Activated CD8-positive, alpha-beta T cell treated with anti-CD3 and anti-CD28 coated beads for 36 hours (primary cell): Measurements from ENCODE around the gene TEKT3. TPM values are rescaled to one million over a fixed set of nuclear protein-coding genes. Genes with fewer than 3 reads are reported as not detected.

Experiments
- ATAC-seq: fragments of 200-7000 bp; cut with Tn5 transposase; one replicate; pipeline ENCODE4 v1.10.0; 2021; ENCODE audit warnings: mild to moderate bottlenecking, moderate library complexity
- CTCF ChIA-PET: fragments of 350-600 bp; sonication (Branson Sonifier 250); formaldehyde crosslinking; loops from one replicate; lab custom pipeline; 2021; ENCODE audit warnings: antibody characterized with exemption; lab: Charles Lee
- POLR2A ChIA-PET: fragments of 350-600 bp; sonication (Branson Sonifier 250); formaldehyde crosslinking; loops from one replicate; lab custom pipeline; 2021; ENCODE audit warnings: antibody characterized with exemption; lab: Charles Lee
- DNase-seq: peaks from one replicate; pipeline ENCODE4 v3.0.0-alpha.2; 2020
- H3K27ac Mint-ChIP-seq: one replicate; pipeline ENCODE4 v1.8.0; 2021; ENCODE audit warnings: mild to moderate bottlenecking, mixed read lengths
- H3K27me3 Mint-ChIP-seq: one replicate; pipeline ENCODE4 v1.8.0; 2021; ENCODE audit warnings: mixed read lengths
- H3K36me3 Mint-ChIP-seq: one replicate; pipeline ENCODE4 v1.8.0; 2021; ENCODE audit warnings: low read depth, mixed read lengths
- H3K4me1 Mint-ChIP-seq: one replicate; pipeline ENCODE4 v1.8.0; 2021; ENCODE audit warnings: low read depth, mixed read lengths
- H3K4me3 Mint-ChIP-seq: one replicate; pipeline ENCODE4 v1.8.0; 2021; ENCODE audit warnings: mild to moderate bottlenecking, moderate library complexity, mixed read lengths
- H3K9me3 Mint-ChIP-seq: one replicate; pipeline ENCODE4 v1.8.0; 2021; ENCODE audit warnings: mixed read lengths
- intact Hi-C: fragments of 100-400 bp; cut with micrococcal nuclease; formaldehyde crosslinking; loops from one replicate; pipeline ENCODE4 v1.10.0; 2022
- total RNA-seq, 2 experiments: library from RNA; stranded (reverse); gene quantifications; one replicate each; pipeline ENCODE4 v1.2.3, GENCODE V29; 2021
- TF ChIP-seq, protein P1 (sequence below): fragments of 200-600 bp; IDR thresholded peaks from one replicate; pipeline ENCODE4 v1.8.0; 2022; ENCODE audit warnings: antibody characterized with exemption, mild to moderate bottlenecking

Gene TEKT3
- total RNA-seq, 2 experiments from 2014 or later = not detected

DNA sequence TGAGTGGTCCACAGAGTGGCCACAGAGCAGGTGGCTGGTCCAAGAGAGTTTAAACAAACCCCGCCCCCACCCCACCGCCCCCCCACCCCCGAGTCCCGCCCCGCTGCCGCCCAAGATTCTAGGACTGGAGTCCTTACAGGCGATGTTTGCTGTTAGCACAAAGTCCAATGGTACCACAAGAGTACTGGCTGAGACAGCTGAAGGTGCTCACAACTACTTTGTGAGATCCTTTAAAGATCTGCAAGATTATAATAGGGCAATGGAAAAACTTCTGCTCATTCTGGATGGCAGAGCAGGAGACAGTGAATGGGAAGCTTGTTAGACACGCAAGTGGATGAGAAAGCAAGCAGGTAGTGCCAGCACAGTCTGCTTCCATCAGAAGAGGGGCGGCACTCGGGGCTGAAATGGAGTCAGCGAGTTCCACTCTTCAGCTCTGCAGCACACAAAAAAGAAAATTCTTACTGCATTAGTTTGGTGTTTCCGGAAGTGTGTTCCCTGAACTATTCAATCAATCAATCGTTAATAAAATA lies 4.7 kb upstream of the TEKT3 start:
- no peaks in the 10 kb centered on the region for H3K36me3 Mint-ChIP-seq
- POLR2A ChIA-PET = no interaction called here
- H3K27ac Mint-ChIP-seq = no peak overlapping the region
- ATAC-seq (no peak), DNase-seq (no peak)
- TF ChIP-seq, protein P1, sequence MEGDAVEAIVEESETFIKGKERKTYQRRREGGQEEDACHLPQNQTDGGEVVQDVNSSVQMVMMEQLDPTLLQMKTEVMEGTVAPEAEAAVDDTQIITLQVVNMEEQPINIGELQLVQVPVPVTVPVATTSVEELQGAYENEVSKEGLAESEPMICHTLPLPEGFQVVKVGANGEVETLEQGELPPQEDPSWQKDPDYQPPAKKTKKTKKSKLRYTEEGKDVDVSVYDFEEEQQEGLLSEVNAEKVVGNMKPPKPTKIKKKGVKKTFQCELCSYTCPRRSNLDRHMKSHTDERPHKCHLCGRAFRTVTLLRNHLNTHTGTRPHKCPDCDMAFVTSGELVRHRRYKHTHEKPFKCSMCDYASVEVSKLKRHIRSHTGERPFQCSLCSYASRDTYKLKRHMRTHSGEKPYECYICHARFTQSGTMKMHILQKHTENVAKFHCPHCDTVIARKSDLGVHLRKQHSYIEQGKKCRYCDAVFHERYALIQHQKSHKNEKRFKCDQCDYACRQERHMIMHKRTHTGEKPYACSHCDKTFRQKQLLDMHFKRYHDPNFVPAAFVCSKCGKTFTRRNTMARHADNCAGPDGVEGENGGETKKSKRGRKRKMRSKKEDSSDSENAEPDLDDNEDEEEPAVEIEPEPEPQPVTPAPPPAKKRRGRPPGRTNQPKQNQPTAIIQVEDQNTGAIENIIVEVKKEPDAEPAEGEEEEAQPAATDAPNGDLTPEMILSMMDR = no peak
- peaks cover 2% of the 10 kb centered on the region for H3K4me1 Mint-ChIP-seq
- no peaks in the 10 kb centered on the region for H3K9me3 Mint-ChIP-seq
- intact Hi-C loops = no loop called here
- no peak overlapping the region for H3K4me3 Mint-ChIP-seq
- CTCF ChIA-PET = no interaction called here
- H3K27me3 Mint-ChIP-seq = peaks cover 54% of the 10 kb centered on the region

DNA sequence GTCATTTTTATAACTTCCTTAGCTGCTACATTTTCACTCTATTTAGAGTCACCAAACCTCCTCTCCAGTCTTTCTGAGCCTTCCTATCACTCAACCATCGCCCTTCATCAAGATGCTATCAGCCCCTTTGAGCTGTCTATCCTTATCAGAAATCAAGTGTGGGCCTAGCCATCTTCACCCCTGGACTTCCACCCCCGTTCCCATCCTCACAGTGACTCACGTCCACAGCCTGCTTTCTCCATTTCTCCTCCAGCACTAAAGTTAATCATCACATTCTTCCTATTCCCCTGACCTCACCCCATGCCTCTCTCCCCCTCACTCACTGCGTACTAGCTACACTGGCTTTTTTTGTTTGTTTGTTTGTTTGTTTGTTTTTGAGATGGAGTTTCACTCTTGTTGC lies 2.4 kb upstream of the TEKT3 start:
- H3K27ac Mint-ChIP-seq = no peak overlapping the region
- intact Hi-C loops = no loop called here
- no peaks in the 10 kb centered on the region for H3K9me3 Mint-ChIP-seq
- ATAC-seq (no peak), DNase-seq (no peak)
- TF ChIP-seq, protein P1 = no peak
- CTCF ChIA-PET = no interaction called here
- H3K4me1 Mint-ChIP-seq = peaks cover 5% of the 10 kb centered on the region
- H3K27me3 Mint-ChIP-seq = peaks cover 63% of the 10 kb centered on the region
- no peaks in the 10 kb centered on the region for H3K36me3 Mint-ChIP-seq
- POLR2A ChIA-PET = no interaction called here
- H3K4me3 Mint-ChIP-seq = no peak overlapping the region

DNA sequence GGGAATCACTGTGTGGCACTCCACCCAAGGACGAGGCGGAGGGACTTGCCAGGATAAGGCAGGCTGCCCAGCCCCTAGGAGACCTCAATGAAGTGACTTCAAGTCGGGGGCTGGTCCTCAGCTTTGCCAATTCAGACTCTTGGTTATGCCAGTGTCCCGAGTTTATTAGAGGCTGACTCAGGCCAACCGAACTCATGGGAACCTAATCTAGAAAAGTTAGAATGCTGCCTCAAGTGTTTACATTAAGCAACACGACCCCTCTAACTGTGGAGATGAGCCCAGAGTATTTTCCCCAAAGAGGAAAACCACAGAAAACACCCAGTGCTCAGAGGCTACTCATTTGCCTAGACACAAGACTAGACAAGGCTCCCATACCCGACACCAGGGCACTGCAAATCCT lies 1.1 kb upstream of the TEKT3 start:
- CTCF ChIA-PET = no interaction called here
- no peak overlapping the region for H3K27ac Mint-ChIP-seq
- TF ChIP-seq, protein P1 = no peak
- DNase-seq (no peak), ATAC-seq (no peak)
- no peaks in the 10 kb centered on the region for H3K9me3 Mint-ChIP-seq
- peaks cover 57% of the 10 kb centered on the region for H3K27me3 Mint-ChIP-seq
- peaks cover 5% of the 10 kb centered on the region for H3K4me1 Mint-ChIP-seq
- no peaks in the 10 kb centered on the region for H3K36me3 Mint-ChIP-seq
- intact Hi-C loops = no loop called here
- H3K4me3 Mint-ChIP-seq = no peak overlapping the region
- POLR2A ChIA-PET = no interaction called here

DNA sequence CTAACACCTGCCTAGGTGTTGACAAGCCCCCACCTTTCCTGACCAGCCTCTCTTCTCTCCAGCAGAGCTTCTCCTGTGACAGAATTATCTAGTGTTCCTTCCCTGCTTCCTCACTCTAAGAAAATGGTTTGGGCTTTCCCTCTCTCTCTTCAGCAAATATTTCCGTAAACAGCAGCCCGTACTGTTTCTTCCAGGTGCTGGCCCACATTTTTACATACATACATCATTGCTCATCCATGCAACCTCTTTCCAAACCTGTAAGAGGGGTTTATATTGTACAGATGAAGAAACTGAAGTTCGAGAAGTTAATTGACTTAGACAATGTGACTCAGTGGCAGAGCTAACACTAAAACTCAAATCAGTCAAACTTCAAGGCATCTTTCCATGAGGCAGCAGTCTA lies 569 bp upstream of the TEKT3 start:
- ChIA-PET CTCF (no interaction called here), POLR2A (no interaction called here)
- Mint-ChIP-seq H3K36me3 (no peaks in the 10 kb centered on the region), H3K4me3 (no peak overlapping the region), H3K9me3 (no peaks in the 10 kb centered on the region), H3K4me1 (peaks cover 5% of the 10 kb centered on the region), H3K27me3 (peaks cover 57% of the 10 kb centered on the region), H3K27ac (no peak overlapping the region)
- intact Hi-C loops = no loop called here
- no peak for ATAC-seq
- DNase-seq = no peak
- TF ChIP-seq, protein P1 = no peak

DNA sequence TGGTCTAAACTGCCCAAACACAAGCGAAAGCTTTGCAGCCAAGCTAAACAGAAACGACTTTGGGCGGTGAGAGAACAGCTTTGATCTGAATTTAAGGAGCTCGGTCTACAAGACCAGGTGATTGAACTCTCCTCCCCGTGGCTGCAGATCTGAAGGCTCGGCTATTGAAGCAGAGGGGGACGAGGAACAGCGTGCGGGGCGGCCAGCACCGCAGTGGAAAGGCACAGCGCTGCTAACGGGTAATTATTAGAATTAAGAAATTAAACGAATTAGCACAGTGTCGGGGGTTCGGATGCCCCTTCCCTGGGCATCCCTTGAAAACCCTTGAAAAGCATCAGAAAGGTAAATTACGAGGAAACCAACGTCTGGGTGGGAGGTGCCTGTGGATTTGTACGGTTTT lies 431 bp downstream of the TEKT3 start:
- intact Hi-C loops = no loop called here
- CTCF ChIA-PET = no interaction called here
- POLR2A ChIA-PET = no interaction called here
- H3K36me3 Mint-ChIP-seq = no peaks in the 10 kb centered on the region
- peaks cover 54% of the 10 kb centered on the region for H3K27me3 Mint-ChIP-seq
- TF ChIP-seq, protein P1 = no peak
- DNase-seq (no peak), ATAC-seq (no peak)
- H3K27ac Mint-ChIP-seq = no peak overlapping the region
- H3K4me1 Mint-ChIP-seq = peaks cover 5% of the 10 kb centered on the region
- peaks cover 2% of the 10 kb centered on the region for H3K9me3 Mint-ChIP-seq
- peak overlapping the region; percentile 2 for H3K4me3 Mint-ChIP-seq
